Fibroblast of skin of right quadriceps (primary cell): Measurements from ENCODE around the gene HOXD12.

Experiments used
- DNase-seq: peaks from one replicate; pipeline ENCODE4 v3.0.0-alpha.2; 2013

Gene HOXD12

DNA sequence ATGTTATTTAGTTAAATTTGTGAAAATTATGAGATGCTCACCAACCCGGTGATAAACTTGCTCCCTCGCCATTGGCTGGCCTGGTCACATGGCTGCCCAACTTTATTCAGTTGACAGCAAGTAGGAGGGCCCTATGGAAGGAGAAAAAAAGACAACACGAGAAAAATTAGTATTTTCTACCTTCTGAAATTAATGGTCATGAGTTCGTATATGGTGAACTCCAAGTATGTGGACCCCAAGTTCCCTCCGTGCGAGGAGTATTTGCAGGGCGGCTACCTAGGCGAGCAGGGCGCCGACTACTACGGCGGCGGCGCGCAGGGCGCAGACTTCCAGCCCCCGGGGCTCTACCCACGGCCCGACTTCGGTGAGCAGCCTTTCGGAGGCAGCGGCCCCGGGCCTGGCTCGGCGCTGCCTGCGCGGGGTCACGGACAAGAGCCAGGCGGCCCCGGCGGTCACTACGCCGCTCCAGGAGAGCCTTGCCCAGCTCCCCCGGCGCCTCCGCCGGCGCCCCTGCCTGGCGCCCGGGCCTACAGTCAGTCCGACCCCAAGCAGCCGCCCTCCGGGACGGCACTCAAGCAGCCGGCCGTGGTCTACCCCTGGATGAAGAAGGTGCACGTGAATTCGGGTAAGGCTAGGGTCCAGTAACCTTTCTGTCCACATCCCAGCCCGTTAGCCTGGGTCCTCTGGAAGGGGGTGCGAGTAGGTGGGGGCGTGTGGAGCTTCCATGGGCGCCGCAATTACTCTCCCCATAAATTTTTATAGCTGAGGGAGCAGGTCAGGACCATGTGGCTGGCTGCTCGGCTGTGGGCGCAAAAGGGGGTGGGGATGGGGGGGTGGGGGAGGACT, 52.1 kb downstream of the HOXD12 start, which contains the start of gene HOXD4:
Gene HOXD4, plus strand, starts transcription at position 109 of the 846 bp plus-strand sequence. Its CDS starts 84 bp downstream, at position 193.
- no peak for DNase-seq
